Suprapubic skin (tissue), 4 donors: ENCODE results near the gene RASGEF1C.

ENCODE experiments used
- CTCF ChIP-seq, 2 donors: fragments of 200-600 bp in 1 of 2; fragments of 450-650 bp in 1 of 2; sonication (generic) in 1 of 2; IDR thresholded peaks; one replicate each; pipeline ENCODE4 v1.5.1; 2016 to 2019; ENCODE audit warnings: antibody characterized with exemption in 2 of 2, mild to moderate bottlenecking in 1 of 2, moderate library complexity in 1 of 2
- POLR2A ChIP-seq, 2 donors: fragments of 450-650 bp; IDR thresholded peaks; one replicate each; pipeline ENCODE4 v1.6.1; 2017; ENCODE audit warnings: antibody characterized with exemption in 2 of 2, mild to moderate bottlenecking in 2 of 2, moderate library complexity in 2 of 2
- POLR2AphosphoS5 ChIP-seq, 3 donors: sonication (generic); formaldehyde crosslinking; IDR thresholded peaks; one replicate each; pipeline ENCODE4 v1.6.1; 2017; ENCODE audit warnings: antibody characterized with exemption in 3 of 3

- no peak for TF ChIP-seq CTCF (IDR thresholded peaks at IDR 0.05)
- no peak for TF ChIP-seq POLR2A (IDR thresholded peaks at IDR 0.05)
- TF ChIP-seq POLR2AphosphoS5 (IDR thresholded peaks at IDR 0.05), result no peak
These were observed 138.1 kb downstream of the RASGEF1C start for GRCh38 chr5:180070756-180071530.
